ENCODE measurements around the gene NLRC5.

The NLRC5 gene

GRCh38 chr16:57016301-57016700, 26.9 kb downstream of the NLRC5 start:
- ChIA-PET POLR2A (no interaction called here), CTCF (no interaction called here)
- no peak overlapping the region for H3K4me3 ChIP-seq (ENCODE audit: low read depth, low read length)
- no peak for TF ChIP-seq CTCF (IDR thresholded peaks at IDR 0.05; ENCODE audit: insufficient read depth, low read length, missing control alignments)
- no peak for DNase-seq (ENCODE audit: low read depth, low spot score)

GRCh38 chr16:57016831-57017230, 27.5 kb downstream of the NLRC5 start:
- CTCF ChIA-PET, result no interaction called here

GRCh38 chr16:57017251-57017650, 27.9 kb downstream of the NLRC5 start:
- no peak for DNase-seq (ENCODE audit: low read depth, low spot score)
- POLR2A ChIA-PET, result no interaction called here
- CTCF ChIA-PET, result no interaction called here
- no peak overlapping the region for H3K4me3 ChIP-seq (ENCODE audit: low read depth, low read length)
- TF ChIP-seq CTCF (IDR thresholded peaks at IDR 0.05; ENCODE audit: insufficient read depth, low read length, missing control alignments), result no peak

More at GRCh38 chr16:57016831-57017230, 27.5 kb downstream of the NLRC5 start:
- no peak for DNase-seq (ENCODE audit: low read depth, low spot score)
- POLR2A ChIA-PET, result no interaction called here
- no peak for TF ChIP-seq CTCF (IDR thresholded peaks at IDR 0.05; ENCODE audit: insufficient read depth, low read length, missing control alignments)
- no peak overlapping the region for H3K4me3 ChIP-seq (ENCODE audit: low read depth, low read length)

GRCh38 chr16:57019746-57020145, 30.4 kb downstream of the NLRC5 start:
- CTCF ChIA-PET, result interaction anchor here (2.1 kb wide), 1 partner anchor 26 kb away, joined by 6 read pairs; no protein-coding TSS in a partner anchor
- DNase-seq (ENCODE audit: low read depth, low spot score), result no peak
- H3K4me3 ChIP-seq (ENCODE audit: low read depth, low read length), result no peak overlapping the region
- POLR2A ChIA-PET, result interaction anchor here (1.4 kb wide), 1 partner anchor 30 kb away, joined by 6 read pairs; the partner anchor contains the start of gene NLRC5
- no peak for TF ChIP-seq CTCF (IDR thresholded peaks at IDR 0.05; ENCODE audit: insufficient read depth, low read length, missing control alignments)

GRCh38 chr16:57020651-57021050, 31.3 kb downstream of the NLRC5 start:
- TF ChIP-seq CTCF (IDR thresholded peaks at IDR 0.05; ENCODE audit: insufficient read depth, low read length, missing control alignments), result no peak
- POLR2A ChIA-PET, result interaction anchor here (1.4 kb wide), 1 partner anchor 31 kb away, joined by 6 read pairs; the partner anchor contains the start of gene NLRC5
- no peak overlapping the region for H3K4me3 ChIP-seq (ENCODE audit: low read depth, low read length)
- CTCF ChIA-PET, result interaction anchor here (2.1 kb wide), 1 partner anchor 25 kb away, joined by 6 read pairs; no protein-coding TSS in a partner anchor
- DNase-seq (ENCODE audit: low read depth, low spot score), result no peak

GRCh38 chr16:57021757-57022156, 32.4 kb downstream of the NLRC5 start:
- no peak for TF ChIP-seq CTCF (IDR thresholded peaks at IDR 0.05; ENCODE audit: insufficient read depth, low read length, missing control alignments)
- no peak overlapping the region for H3K4me3 ChIP-seq (ENCODE audit: low read depth, low read length)
- no peak for DNase-seq (ENCODE audit: low read depth, low spot score)
- POLR2A ChIA-PET, result no interaction called here
- CTCF ChIA-PET, result no interaction called here

Measured in AG04449 (cell line).